Cardiac muscle cell (in vitro differentiated cells and primary cell): ENCODE measurements around the gene RHBDL3. TPM values are rescaled to one million over a fixed set of nuclear protein-coding genes. Genes with fewer than 3 reads are reported as not detected.

Experiments
- DNase-seq, 2 donors: peaks; one replicate each; pipeline versions ENCODE4 v3.0.0 to v3.0.0-alpha.2; 2010 to 2017; ENCODE audit warnings: low read depth in 1 of 2, low spot score in 1 of 2
- H3K27ac ChIP-seq: fragments of 200-600 bp; sonication (generic); 2 replicates; pipeline ENCODE4 v1.5.1; 2016
- H3K27me3 ChIP-seq: fragments of 200-600 bp; sonication (generic); 2 replicates; pipeline ENCODE4 v1.6.0; 2016; ENCODE audit warnings: control low read depth
- H3K36me3 ChIP-seq: fragments of 200-600 bp; sonication (generic); 2 replicates; pipeline ENCODE4 v1.5.1; 2016; ENCODE audit warnings: control low read depth
- H3K4me1 ChIP-seq: fragments of 200-600 bp; sonication (generic); 2 replicates; pipeline ENCODE4 v1.8.1; 2017; ENCODE audit warnings: low read depth, mild to moderate bottlenecking, mixed run types
- H3K4me3 ChIP-seq: fragments of 200-600 bp; sonication (generic); 2 replicates; pipeline ENCODE4 v1.5.1; 2016; ENCODE audit warnings: mild to moderate bottlenecking
- H3K9me3 ChIP-seq: fragments of 200-600 bp; sonication (generic); 2 replicates; pipeline ENCODE4 v1.5.1; 2017; ENCODE audit warnings: low read depth, mild to moderate bottlenecking, control low read depth
- polyA plus RNA-seq: library from polyadenylated mRNA; unstranded; fragments of >200 nt; fragmentation: Nextera tagmentation; extraction: Ambion mirVana; gene quantifications from 2 replicates; pipeline ENCODE4 v1.2.1, GENCODE V29; 2016
- total RNA-seq: library from RNA; depleted of rRNA; stranded (reverse); fragments of >200 nt; gene quantifications from 2 replicates; pipeline ENCODE4 v1.2.3, GENCODE V29; 2016
- TF ChIP-seq, protein P1 (sequence below): IDR thresholded peaks from 2 replicates; pipeline ENCODE4 v1.5.1; 2012; ENCODE audit warnings: low read depth, mild to moderate bottlenecking, low read length

RHBDL3 gene
- total and polyA plus RNA-seq, 2 experiments from 2014 or later = 0.09 TPM; not detected in 1

- no peaks in the 10 kb centered on the region for H3K27me3 ChIP-seq
- peaks cover 44% of the 10 kb centered on the region for H3K36me3 ChIP-seq
- peak; percentile 18 to 29 for DNase-seq
- H3K4me3 ChIP-seq = no peak overlapping the region
- H3K4me1 ChIP-seq = peaks cover 28% of the 10 kb centered on the region
- peak overlapping the region; percentile 69 for H3K27ac ChIP-seq
- TF ChIP-seq, protein P1, sequence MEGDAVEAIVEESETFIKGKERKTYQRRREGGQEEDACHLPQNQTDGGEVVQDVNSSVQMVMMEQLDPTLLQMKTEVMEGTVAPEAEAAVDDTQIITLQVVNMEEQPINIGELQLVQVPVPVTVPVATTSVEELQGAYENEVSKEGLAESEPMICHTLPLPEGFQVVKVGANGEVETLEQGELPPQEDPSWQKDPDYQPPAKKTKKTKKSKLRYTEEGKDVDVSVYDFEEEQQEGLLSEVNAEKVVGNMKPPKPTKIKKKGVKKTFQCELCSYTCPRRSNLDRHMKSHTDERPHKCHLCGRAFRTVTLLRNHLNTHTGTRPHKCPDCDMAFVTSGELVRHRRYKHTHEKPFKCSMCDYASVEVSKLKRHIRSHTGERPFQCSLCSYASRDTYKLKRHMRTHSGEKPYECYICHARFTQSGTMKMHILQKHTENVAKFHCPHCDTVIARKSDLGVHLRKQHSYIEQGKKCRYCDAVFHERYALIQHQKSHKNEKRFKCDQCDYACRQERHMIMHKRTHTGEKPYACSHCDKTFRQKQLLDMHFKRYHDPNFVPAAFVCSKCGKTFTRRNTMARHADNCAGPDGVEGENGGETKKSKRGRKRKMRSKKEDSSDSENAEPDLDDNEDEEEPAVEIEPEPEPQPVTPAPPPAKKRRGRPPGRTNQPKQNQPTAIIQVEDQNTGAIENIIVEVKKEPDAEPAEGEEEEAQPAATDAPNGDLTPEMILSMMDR = no peak
- H3K9me3 ChIP-seq = no peaks in the 10 kb centered on the region
Measured at GRCh38 chr17:32355649-32356377, 90.2 kb downstream of the RHBDL3 start.

DNA sequence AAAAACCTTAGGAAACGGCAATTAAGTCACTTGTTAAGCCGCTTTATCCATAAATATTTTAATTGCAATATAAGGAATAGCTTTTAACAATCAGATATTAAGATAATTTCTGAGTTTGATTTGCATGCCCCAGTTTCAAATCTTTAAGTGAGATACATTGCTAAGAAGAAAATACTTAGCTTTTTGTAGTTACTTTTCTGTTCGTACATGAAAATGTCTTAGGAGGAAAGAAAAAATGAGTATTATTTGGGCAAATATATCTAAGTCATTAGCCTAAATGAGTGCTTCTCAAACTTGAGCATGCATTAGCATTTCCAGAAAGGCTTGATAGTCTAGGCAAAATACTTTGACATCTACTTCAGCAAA is 90.7 kb downstream of the RHBDL3 start:
- Histone ChIP-seq H3K4me3 (no peak overlapping the region), H3K36me3 (peaks cover 49% of the 10 kb centered on the region), H3K27me3 (no peaks in the 10 kb centered on the region), H3K9me3 (no peaks in the 10 kb centered on the region), H3K27ac (peak overlapping the region; percentile 69), H3K4me1 (peaks cover 27% of the 10 kb centered on the region)
- TF ChIP-seq, protein P1 = no peak
- DNase-seq = no peak

GRCh38 chr17:32356750-32357149 is 91.1 kb downstream of the RHBDL3 start:
- Histone ChIP-seq H3K36me3 (peaks cover 53% of the 10 kb centered on the region), H3K27me3 (no peaks in the 10 kb centered on the region), H3K4me1 (peaks cover 23% of the 10 kb centered on the region), H3K4me3 (no peak overlapping the region), H3K27ac (no peak overlapping the region), H3K9me3 (no peaks in the 10 kb centered on the region)
- TF ChIP-seq, protein P1 = no peak
- no peak for DNase-seq

DNA sequence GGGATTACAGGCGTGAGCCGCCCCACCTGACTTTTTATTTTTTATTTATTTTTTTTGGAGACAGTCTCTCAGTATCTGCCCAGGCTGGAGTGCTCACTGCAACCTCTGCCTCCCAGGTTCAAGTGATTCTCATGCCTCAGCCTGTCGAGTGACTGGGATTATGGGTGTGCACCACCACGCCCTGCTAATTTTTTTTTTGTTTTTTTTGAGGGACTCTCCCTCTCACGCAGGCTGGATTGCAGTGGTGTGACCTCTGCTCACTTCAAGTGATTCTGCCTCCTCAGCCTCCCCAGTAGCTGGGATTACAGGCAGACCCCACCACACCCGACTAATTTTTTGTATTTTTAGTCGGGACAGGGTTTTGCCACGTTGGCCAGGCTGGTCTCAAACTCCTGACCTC is 92.0 kb downstream of the RHBDL3 start:
- no peak for DNase-seq
- no peaks in the 10 kb centered on the region for H3K9me3 ChIP-seq
- peaks cover 62% of the 10 kb centered on the region for H3K36me3 ChIP-seq
- TF ChIP-seq, protein P1 = no peak
- no peak overlapping the region for H3K27ac ChIP-seq
- H3K4me3 ChIP-seq = no peak overlapping the region
- H3K27me3 ChIP-seq = no peaks in the 10 kb centered on the region
- peaks cover 16% of the 10 kb centered on the region for H3K4me1 ChIP-seq

- H3K27ac ChIP-seq = no peak overlapping the region
- no peak for DNase-seq
- TF ChIP-seq, protein P1 = no peak
- H3K4me1 ChIP-seq = no peaks in the 10 kb centered on the region
- no peaks in the 10 kb centered on the region for H3K9me3 ChIP-seq
- peaks cover 82% of the 10 kb centered on the region for H3K36me3 ChIP-seq
- no peak overlapping the region for H3K4me3 ChIP-seq
- H3K27me3 ChIP-seq = no peaks in the 10 kb centered on the region
Measured at GRCh38 chr17:32361270-32361669, 95.6 kb downstream of the RHBDL3 start.
